ENCODE results near the gene JARID2. TPM values are rescaled to one million over a fixed set of nuclear protein-coding genes. Genes with fewer than 3 reads are reported as not detected.

The JARID2 gene
- total and polyA plus RNA-seq, 10 of the 15 experiments (the other 5 are each of a cell fraction or from before 2014, with no cell fraction given): 4.2 to 21.6 (median 11.7) TPM

DNA sequence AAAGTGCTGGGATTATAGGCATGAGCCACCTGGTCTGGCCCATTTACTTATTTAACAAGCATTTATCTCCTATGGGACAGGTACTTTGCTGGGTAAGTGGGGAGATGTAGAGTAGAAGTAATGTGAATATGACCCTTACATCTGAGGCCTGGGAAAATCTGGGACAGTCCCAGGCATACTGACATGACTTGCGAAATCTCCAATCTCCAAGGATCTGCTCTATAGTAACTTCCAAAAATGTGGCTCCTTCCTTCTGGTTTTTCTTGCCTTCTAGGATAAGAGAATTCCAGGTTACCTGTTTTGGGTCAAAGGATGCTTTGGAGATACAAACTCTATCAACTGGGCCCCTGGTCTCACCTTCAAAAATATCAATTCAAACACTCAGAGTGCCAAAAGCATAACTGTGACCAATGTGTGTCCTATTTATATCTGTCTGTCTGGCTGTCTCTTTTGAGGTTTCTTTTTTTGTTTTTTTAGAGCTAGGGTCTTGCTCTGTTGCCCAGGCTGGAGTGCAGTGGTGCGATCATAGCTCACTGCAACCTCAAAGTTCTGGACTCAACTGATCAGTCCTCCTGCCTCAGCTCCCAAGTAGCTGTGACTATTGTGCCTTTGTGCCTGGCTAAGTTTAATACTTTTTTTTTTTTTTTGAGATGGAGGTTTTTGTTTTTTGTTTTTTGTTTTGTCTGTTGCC is 11.7 kb upstream of the JARID2 start:
- CTCF ChIA-PET: interaction anchor here (1.5 kb wide), 1 partner anchor 12 kb away, joined by 5 read pairs; no protein-coding TSS in a partner anchor
- POLR2A ChIA-PET: no interaction called here

More for the DNA sequence above, 11.7 kb upstream of the JARID2 start:
- Histone ChIP-seq H3K9ac (ENCODE audit: control insufficient read depth, insufficient read depth, low read length) (no peak overlapping the region), H3K27ac (ENCODE audit: control insufficient read depth, insufficient read depth) (no peak overlapping the region), H2AFZ (ENCODE audit: control insufficient read depth, low read depth, low read length) (no peak overlapping the region), H3K4me1 (ENCODE audit: control insufficient read depth, insufficient read depth, low read length) (0 out of 2 replicates have a peak, but pooled peaks cover 5% of the 10 kb centered on the region), H3K9me3 (replicated peaks; ENCODE audit: control insufficient read depth, insufficient read depth, low read length) (no peaks in the 10 kb centered on the region), H3K79me2 (ENCODE audit: control insufficient read depth, insufficient read depth, low read length) (no peaks in the 10 kb centered on the region), H4K20me1 (ENCODE audit: control insufficient read depth, insufficient read depth) (no peaks in the 10 kb centered on the region), H3K4me2 (ENCODE audit: control insufficient read depth, insufficient read depth) (no peak overlapping the region; the same call in 1 of the 2 replicates), H3K36me3 (ENCODE audit: control insufficient read depth in 2 of 2, insufficient read depth in 2 of 2, low read length in 1 of 2) (no peaks in the 10 kb centered on the region), H3K27me3 (replicated peaks in 1 of 2; ENCODE audit: control insufficient read depth in 2 of 2, insufficient read depth in 2 of 2, low read length in 1 of 2) (no peaks in the 10 kb centered on the region), H3K4me3 (no peak overlapping the region)
- DNase-seq (ENCODE audit: low read depth, low spot score): no peak
- in situ Hi-C loops (cut with MboI) (no loop called here), intact Hi-C loops (cut with micrococcal nuclease; ENCODE audit: unreplicated experiment) (no loop called here)
- BruUV-seq (replicated peaks): no TSS peak
- no peak for FAIRE-seq
- 89% methylated on average over 2 of the region's 2 CpGs for WGBS (ENCODE audit: insufficient coverage, insufficient replicate concordance, low lambda C conversion rate, missing lambda C conversion rate)
- ATAC-seq: no peak; the same call in 2 of the 3 replicates
- TF ChIP-seq HDAC6 (IDR thresholded peaks at IDR 0.05; ENCODE audit: unreplicated experiment) (no peak), NR2C1 (IDR thresholded peaks at IDR 0.05) (no peak), GATAD2B (conservative IDR thresholded peaks at IDR 0.05; ENCODE audit: low read depth) (no peak), ZNF384 (IDR thresholded peaks at IDR 0.05; ENCODE audit: borderline replicate concordance, low read depth, low read length) (no peak), TAF1 (IDR thresholded peaks at IDR 0.05; ENCODE audit: borderline replicate concordance, low read depth, low read length) (no peak), TBL1XR1 (IDR thresholded peaks at IDR 0.05; ENCODE audit: low read depth, low read length) (no peak), KLF5 (IDR thresholded peaks at IDR 0.05; ENCODE audit: partially characterized antibody) (no peak), SREBF2 (IDR thresholded peaks at IDR 0.05; ENCODE audit: low read length) (no peak)
- TF ChIP-seq, protein P1, sequence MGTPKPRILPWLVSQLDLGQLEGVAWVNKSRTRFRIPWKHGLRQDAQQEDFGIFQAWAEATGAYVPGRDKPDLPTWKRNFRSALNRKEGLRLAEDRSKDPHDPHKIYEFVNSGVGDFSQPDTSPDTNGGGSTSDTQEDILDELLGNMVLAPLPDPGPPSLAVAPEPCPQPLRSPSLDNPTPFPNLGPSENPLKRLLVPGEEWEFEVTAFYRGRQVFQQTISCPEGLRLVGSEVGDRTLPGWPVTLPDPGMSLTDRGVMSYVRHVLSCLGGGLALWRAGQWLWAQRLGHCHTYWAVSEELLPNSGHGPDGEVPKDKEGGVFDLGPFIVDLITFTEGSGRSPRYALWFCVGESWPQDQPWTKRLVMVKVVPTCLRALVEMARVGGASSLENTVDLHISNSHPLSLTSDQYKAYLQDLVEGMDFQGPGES (IDR thresholded peaks at IDR 0.05): no peak
- TF ChIP-seq, protein P2, sequence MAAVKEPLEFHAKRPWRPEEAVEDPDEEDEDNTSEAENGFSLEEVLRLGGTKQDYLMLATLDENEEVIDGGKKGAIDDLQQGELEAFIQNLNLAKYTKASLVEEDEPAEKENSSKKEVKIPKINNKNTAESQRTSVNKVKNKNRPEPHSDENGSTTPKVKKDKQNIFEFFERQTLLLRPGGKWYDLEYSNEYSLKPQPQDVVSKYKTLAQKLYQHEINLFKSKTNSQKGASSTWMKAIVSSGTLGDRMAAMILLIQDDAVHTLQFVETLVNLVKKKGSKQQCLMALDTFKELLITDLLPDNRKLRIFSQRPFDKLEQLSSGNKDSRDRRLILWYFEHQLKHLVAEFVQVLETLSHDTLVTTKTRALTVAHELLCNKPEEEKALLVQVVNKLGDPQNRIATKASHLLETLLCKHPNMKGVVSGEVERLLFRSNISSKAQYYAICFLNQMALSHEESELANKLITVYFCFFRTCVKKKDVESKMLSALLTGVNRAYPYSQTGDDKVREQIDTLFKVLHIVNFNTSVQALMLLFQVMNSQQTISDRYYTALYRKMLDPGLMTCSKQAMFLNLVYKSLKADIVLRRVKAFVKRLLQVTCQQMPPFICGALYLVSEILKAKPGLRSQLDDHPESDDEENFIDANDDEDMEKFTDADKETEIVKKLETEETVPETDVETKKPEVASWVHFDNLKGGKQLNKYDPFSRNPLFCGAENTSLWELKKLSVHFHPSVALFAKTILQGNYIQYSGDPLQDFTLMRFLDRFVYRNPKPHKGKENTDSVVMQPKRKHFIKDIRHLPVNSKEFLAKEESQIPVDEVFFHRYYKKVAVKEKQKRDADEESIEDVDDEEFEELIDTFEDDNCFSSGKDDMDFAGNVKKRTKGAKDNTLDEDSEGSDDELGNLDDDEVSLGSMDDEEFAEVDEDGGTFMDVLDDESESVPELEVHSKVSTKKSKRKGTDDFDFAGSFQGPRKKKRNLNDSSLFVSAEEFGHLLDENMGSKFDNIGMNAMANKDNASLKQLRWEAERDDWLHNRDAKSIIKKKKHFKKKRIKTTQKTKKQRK (IDR thresholded peaks at IDR 0.05; ENCODE audit: low read depth, low read length): no peak
- SMC1A ChIA-PET (ENCODE audit: uncharacterized antibody, unreplicated experiment): interaction anchor here (0.6 to 0.8 kb wide), 5 partner anchors 155 to 1326 kb away, joined by 3 read pairs; no protein-coding TSS in a partner anchor
- RAD21 ChIA-PET (ENCODE audit: unreplicated experiment): no interaction called here
